A549 (cell line): ENCODE results near the gene SETBP1. TPM values are rescaled to one million over a fixed set of nuclear protein-coding genes. Genes with fewer than 3 reads are reported as not detected.

Experiments
- ATAC-seq, 2 experiments: fragments of 200-7000 bp in 1 of 2; fragments of >200 bp in 1 of 2; cut with Nextera tagmentation in 1 of 2; cut with Tn5 transposase in 1 of 2; 3 replicates each; pipeline versions ENCODE4 v1.8.0 to v1.9.1; 2018 to 2020; ENCODE audit warnings: mild to moderate bottlenecking in 1 of 2, moderate library complexity in 1 of 2
- CTCF ChIA-PET: fragments of 300-600 bp; sonication (Branson Sonifier 250); formaldehyde crosslinking; extraction: SDS; loops from one replicate; lab custom pipeline; 2021; ENCODE audit warnings: antibody characterized with exemption, inconsistent platforms; lab: Yijun Ruan, JAX
- POLR2A ChIA-PET: fragments of 350-600 bp; formaldehyde crosslinking; extraction: SDS; loops from one replicate; lab custom pipeline; 2021; ENCODE audit warnings: antibody characterized with exemption, inconsistent platforms; lab: Yijun Ruan, JAX
- DNase-seq, 2 experiments: peaks; one replicate each; pipeline versions ENCODE4 v3.0.0 to v3.0.0-alpha.2; 2011 to 2016; ENCODE audit warnings: low read depth in 1 of 2, low spot score in 1 of 2
- FAIRE-seq: peaks from 2 replicates; lab custom pipeline; 2011; peaks lifted over from hg19 to GRCh38; lab: Jason Lieb, UNC
- H3K27ac ChIP-seq, 2 experiments: fragments of >200 bp; sonication (Bioruptor Twin); formaldehyde crosslinking; 3 replicates each; pipeline ENCODE4 v1.5.1; 2016 to 2017
- H3K4me1 ChIP-seq: fragments of >200 bp; sonication (Bioruptor Twin); formaldehyde crosslinking; 3 replicates; pipeline ENCODE4 v1.6.1; 2016
- H3K4me2 ChIP-seq: fragments of >200 bp; sonication (Bioruptor Twin); formaldehyde crosslinking; 3 replicates; pipeline ENCODE4 v1.6.1; 2016
- H3K4me3 ChIP-seq: fragments of >200 bp; sonication (Bioruptor Twin); formaldehyde crosslinking; 3 replicates; pipeline ENCODE4 v1.5.1; 2016
- H3K9me3 ChIP-seq: fragments of >200 bp; sonication (Bioruptor Twin); formaldehyde crosslinking; 3 replicates; pipeline ENCODE4 v1.6.1; 2016
- CBX2 ChIP-seq: fragments of 200-600 bp; sonication (generic); IDR thresholded peaks from 2 replicates; pipeline ENCODE4 v1.6.1; 2016; ENCODE audit warnings: low read depth, mild to moderate bottlenecking, borderline replicate concordance
- CHD2 ChIP-seq: fragments of 150-350 bp; IDR thresholded peaks from 2 replicates; pipeline ENCODE4 v1.6.1; 2014; ENCODE audit warnings: low read length; ENCODE audit not compliant: partially characterized antibody
- HEYL ChIP-seq: fragments of 250-450 bp; sonication (Bioruptor Pico); IDR thresholded peaks from 2 replicates; pipeline ENCODE4 v1.8.0; 2021; ENCODE audit warnings: mild to moderate bottlenecking, moderate library complexity
- JUN ChIP-seq, 2 experiments: fragments of >200 bp; sonication (Bioruptor Twin); formaldehyde crosslinking; IDR thresholded peaks; 2 replicates in 1 of 2; 3 replicates in 1 of 2; pipeline ENCODE4 v1.6.1; 2016 to 2017
- KDM1A ChIP-seq: fragments of 200-600 bp; sonication (generic); IDR thresholded peaks from 2 replicates; pipeline ENCODE4 v1.6.1; 2016; ENCODE audit warnings: low read depth, mild to moderate bottlenecking
- MYC ChIP-seq: IDR thresholded peaks from 2 replicates; pipeline ENCODE4 v1.6.1; 2012; ENCODE audit warnings: mild to moderate bottlenecking, inconsistent platforms, low read length, improper control_type of control experiment, borderline replicate concordance
- NPAS2 ChIP-seq: fragments of 250-450 bp; sonication (Bioruptor Pico); IDR thresholded peaks from 2 replicates; pipeline ENCODE4 v1.8.0; 2022; ENCODE audit warnings: mild to moderate bottlenecking, moderate library complexity, borderline replicate concordance
- NR3C1 ChIP-seq: fragments of >200 bp; sonication (Bioruptor Twin); formaldehyde crosslinking; IDR thresholded peaks from 3 replicates; pipeline ENCODE4 v1.6.1; 2017
- PHF8 ChIP-seq: fragments of 200-600 bp; sonication (generic); IDR thresholded peaks from 2 replicates; pipeline ENCODE4 v1.6.1; 2016; ENCODE audit warnings: low read depth, mild to moderate bottlenecking, antibody characterized with exemption, moderate library complexity, borderline replicate concordance
- POLR2A ChIP-seq: IDR thresholded peaks from 2 replicates; pipeline ENCODE4 v1.6.1; 2012; ENCODE audit warnings: mild to moderate bottlenecking, low read length
- RAD21 ChIP-seq, 2 experiments: fragments of >200 bp in 1 of 2; sonication (Bioruptor Twin) in 1 of 2; formaldehyde crosslinking in 1 of 2; IDR thresholded peaks in 1 of 2; conservative IDR thresholded peaks in 1 of 2; 2 replicates in 1 of 2; 3 replicates in 1 of 2; pipeline ENCODE4 v1.6.1; 2012 to 2018; ENCODE audit warnings: inconsistent platforms in 1 of 2
- RFX5 ChIP-seq: fragments of 450-650 bp; IDR thresholded peaks from 2 replicates; pipeline ENCODE4 v1.7.1; 2014; ENCODE audit warnings: antibody characterized with exemption, mild to moderate bottlenecking, moderate library complexity
- RNF2 ChIP-seq: fragments of 200-600 bp; sonication (generic); IDR thresholded peaks from 2 replicates; pipeline ENCODE4 v1.6.1; 2016; ENCODE audit warnings: low read depth, mild to moderate bottlenecking, antibody characterized with exemption, moderate library complexity, borderline replicate concordance
- SREBF2 ChIP-seq: fragments of 450-650 bp; IDR thresholded peaks from 2 replicates; pipeline ENCODE4 v1.6.1; 2014; ENCODE audit warnings: mild to moderate bottlenecking, moderate library complexity
- TFCP2L1 ChIP-seq: fragments of 250-450 bp; sonication (Bioruptor Pico); IDR thresholded peaks from 2 replicates; pipeline ENCODE4 v1.5.0; 2021; ENCODE audit warnings: mild to moderate bottlenecking
- ZFP36 ChIP-seq: fragments of 450-650 bp; IDR thresholded peaks from 2 replicates; pipeline ENCODE4 v1.6.1; 2014; ENCODE audit warnings: borderline replicate concordance; ENCODE audit not compliant: partially characterized antibody
- ZNF302 ChIP-seq: fragments of 250-450 bp; sonication (Bioruptor Pico); IDR thresholded peaks from 2 replicates; pipeline ENCODE4 v1.9.0; 2021; ENCODE audit warnings: inconsistent platforms, mild to moderate bottlenecking, moderate library complexity
- WGBS: methylation state at CpG from one replicate; pipeline ENCODE4 v1.1.6; 2017; ENCODE audit errors: missing lambda C conversion rate; 5-methylcytosine and 5-hydroxymethylcytosine counted together
- polyA plus RNA-seq, 4 experiments: library from polyadenylated mRNA; depleted of rRNA in 3 of 4; stranded (reverse); fragments of >200 nt; fragmentation: RNase III in 1 of 4; extraction: RNeasy Plus Mini Kit Qiagen cat#74134 plus additional on column Dnase treatment in 1 of 4; gene quantifications; 2 replicates in 3 of 4; 3 replicates in 1 of 4; pipeline ENCODE4 v1.2.3, GENCODE V29; 2011 to 2017
- TF ChIP-seq, protein P1 (sequence below): fragments of >200 bp; sonication (Bioruptor Twin); formaldehyde crosslinking; IDR thresholded peaks from 2 replicates; pipeline ENCODE4 v1.6.1; 2016
- TF ChIP-seq, protein P2 (sequence below): fragments of 250-450 bp; sonication (Bioruptor Pico); IDR thresholded peaks from 2 replicates; pipeline ENCODE4 v1.5.0; 2020; ENCODE audit warnings: low read depth, mild to moderate bottlenecking, moderate library complexity
- TF ChIP-seq, protein P3 (sequence below): IDR thresholded peaks from 2 replicates; pipeline ENCODE4 v1.6.1; 2012

Gene SETBP1
- polyA plus RNA-seq, 2 of the 4 experiments (the other 2 are of a cell fraction) = 0.50 to 1.9 TPM

DNA sequence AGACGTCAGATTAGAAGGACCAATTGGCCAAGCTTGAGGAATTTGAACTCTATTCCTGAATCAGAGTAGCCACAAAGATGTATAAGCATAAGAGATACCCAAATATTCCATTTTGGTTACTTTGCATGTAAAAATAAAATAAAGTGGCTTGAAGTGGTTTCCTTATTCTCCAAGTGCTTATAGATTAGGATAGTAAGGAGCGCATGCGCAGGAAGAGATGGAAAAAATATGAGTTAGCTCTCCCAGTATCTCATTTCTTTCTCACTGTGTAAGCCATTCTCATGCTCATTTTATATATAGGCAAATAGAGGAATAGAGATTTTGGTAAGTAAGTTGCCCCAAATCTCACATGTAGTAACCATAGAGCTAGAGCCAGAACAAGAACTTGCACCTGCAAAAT is 241.3 kb downstream of the SETBP1 start:
- CTCF ChIA-PET = no interaction called here
- no peak overlapping the region for H3K27ac ChIP-seq
- TF ChIP-seq, protein P1, sequence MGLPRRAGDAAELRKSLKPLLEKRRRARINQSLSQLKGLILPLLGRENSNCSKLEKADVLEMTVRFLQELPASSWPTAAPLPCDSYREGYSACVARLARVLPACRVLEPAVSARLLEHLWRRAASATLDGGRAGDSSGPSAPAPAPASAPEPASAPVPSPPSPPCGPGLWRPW = no peak
- TF ChIP-seq, all 56 proteins: peak for 0
- ATAC-seq (no peak), DNase-seq (no peak), FAIRE-seq (no peak)
- H3K9me3 ChIP-seq = no peaks in the 10 kb centered on the region
- H3K4me1 ChIP-seq = no peaks in the 10 kb centered on the region
- POLR2A ChIA-PET = no interaction called here
- no peak overlapping the region for H3K4me3 ChIP-seq
- no peak overlapping the region for H3K4me2 ChIP-seq
- WGBS = 73% methylated on average over 3 of the region's 3 CpGs

GRCh38 chr18:44922968-44923367 is 242.3 kb downstream of the SETBP1 start:
- Histone ChIP-seq H3K4me3 (no peak overlapping the region), H3K9me3 (no peaks in the 10 kb centered on the region), H3K27ac (no peak overlapping the region), H3K4me2 (no peak overlapping the region), H3K4me1 (no peaks in the 10 kb centered on the region)
- ChIA-PET POLR2A (no interaction called here), CTCF (no interaction called here)
- 59% methylated on average over 2 of the region's 2 CpGs for WGBS
- TF ChIP-seq PHF8 (no peak), ZNF302 (CRISPR knock-in tag) (no peak), ZFP36 (no peak), POLR2A (no peak), NR3C1 (no peak), HEYL (CRISPR knock-in tag) (no peak), RAD21 (conservative IDR thresholded peaks at IDR 0.05 in 1 of 2, IDR thresholded peaks at IDR 0.05 in 1 of 2) (no peak), CHD2 (no peak), MYC (no peak), RFX5 (no peak), JUN (IDR thresholded peaks at IDR 0.05) (no peak), NPAS2 (CRISPR knock-in tag) (no peak), SREBF2 (no peak)
- TF ChIP-seq, protein P2, sequence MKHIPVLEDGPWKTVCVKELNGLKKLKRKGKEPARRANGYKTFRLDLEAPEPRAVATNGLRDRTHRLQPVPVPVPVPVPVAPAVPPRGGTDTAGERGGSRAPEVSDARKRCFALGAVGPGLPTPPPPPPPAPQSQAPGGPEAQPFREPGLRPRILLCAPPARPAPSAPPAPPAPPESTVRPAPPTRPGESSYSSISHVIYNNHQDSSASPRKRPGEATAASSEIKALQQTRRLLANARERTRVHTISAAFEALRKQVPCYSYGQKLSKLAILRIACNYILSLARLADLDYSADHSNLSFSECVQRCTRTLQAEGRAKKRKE = no peak
- TF ChIP-seq, protein P3, sequence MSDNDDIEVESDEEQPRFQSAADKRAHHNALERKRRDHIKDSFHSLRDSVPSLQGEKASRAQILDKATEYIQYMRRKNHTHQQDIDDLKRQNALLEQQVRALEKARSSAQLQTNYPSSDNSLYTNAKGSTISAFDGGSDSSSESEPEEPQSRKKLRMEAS = no peak
- FAIRE-seq (no peak), ATAC-seq (no peak), DNase-seq (no peak)

DNA sequence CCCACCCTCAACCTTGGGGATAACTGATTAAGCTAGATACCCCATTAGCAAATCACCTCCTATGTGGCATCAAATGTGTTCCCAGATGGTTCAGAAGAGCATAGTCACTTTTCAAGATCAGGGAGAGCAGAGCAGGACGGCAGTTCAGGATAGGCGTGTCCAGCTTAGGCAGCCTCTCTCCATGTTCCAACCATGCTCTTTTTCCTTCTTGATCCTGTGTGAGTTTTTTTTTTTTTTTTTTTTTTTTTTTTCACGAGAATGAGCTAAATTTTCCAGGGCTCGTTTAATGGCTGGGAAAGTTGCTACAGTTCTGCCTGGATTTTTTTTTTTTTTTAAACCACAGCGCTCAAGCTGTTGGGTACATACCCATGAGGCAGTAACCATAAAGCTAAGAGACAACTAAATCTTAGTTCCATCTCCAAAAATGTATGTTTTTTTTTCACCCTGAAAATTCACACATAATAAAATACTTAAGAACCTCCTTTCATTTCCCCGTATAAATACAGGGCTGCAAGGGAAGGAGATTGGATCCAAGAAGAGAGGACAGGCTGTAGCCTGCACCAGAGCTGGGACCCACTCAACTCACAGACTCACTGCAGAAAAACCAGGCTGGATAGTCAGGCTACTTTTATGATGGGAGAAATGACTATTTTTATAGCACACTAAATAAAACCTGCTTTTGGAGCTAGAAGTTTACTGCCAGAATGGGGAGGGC is 244.3 kb downstream of the SETBP1 start:
- no peak for TF ChIP-seq TFCP2L1
- no peak for TF ChIP-seq RNF2
- no peak for TF ChIP-seq KDM1A
- DNase-seq = no peak
- Histone ChIP-seq H3K4me3 (no peak overlapping the region), H3K4me1 (no peaks in the 10 kb centered on the region), H3K9me3 (no peaks in the 10 kb centered on the region), H3K4me2 (no peak overlapping the region), H3K27ac (no peak overlapping the region)
- 70% methylated on average over 6 of the region's 6 CpGs for WGBS
- POLR2A ChIA-PET = no interaction called here
- CTCF ChIA-PET = interaction anchor here (0.6 kb wide), 1 partner anchor 253 kb away, joined by 3 read pairs; no protein-coding TSS in a partner anchor
- FAIRE-seq = no peak
- no peak for ATAC-seq

- no peak for FAIRE-seq
- Histone ChIP-seq H3K9me3 (no peaks in the 10 kb centered on the region), H3K4me1 (no peaks in the 10 kb centered on the region), H3K4me3 (no peak overlapping the region), H3K27ac (no peak overlapping the region), H3K4me2 (no peak overlapping the region)
- ChIA-PET CTCF (no interaction called here), POLR2A (no interaction called here)
- no peak for ATAC-seq
- WGBS = 23% methylated on average over 6 of the region's 6 CpGs
- no peak for DNase-seq
- TF ChIP-seq CBX2 = no peak
Observed at GRCh38 chr18:44927127-44927849, 246.6 kb downstream of the SETBP1 start.
